Measurements from ENCODE around the gene RANBP1. TPM values are rescaled to one million over a fixed set of nuclear protein-coding genes. Genes with fewer than 3 reads are reported as not detected.

RANBP1 gene
- total and polyA plus RNA-seq, 2 of the 8 experiments (the other 6 are each of a cell fraction or from before 2014, with no cell fraction given): 343 to 484 TPM

- H3K23ac ChIP-seq (ENCODE audit: insufficient read length): no peak overlapping the region
- H2BK20ac ChIP-seq (ENCODE audit: low read length): no peak overlapping the region
- no peak overlapping the region for H3K9ac ChIP-seq (replicated peaks in 1 of 4; ENCODE audit: extremely low read depth in 1 of 4, low read depth in 3 of 4, low read length in 3 of 4)
- H2AK5ac ChIP-seq (ENCODE audit: low read depth, low read length): no peak overlapping the region
- H3K4me3 ChIP-seq (ENCODE audit: extremely low read depth in 1 of 4, insufficient read depth in 2 of 4, low read depth in 3 of 4, low read length in 4 of 4): no peak overlapping the region
- H3K27me3 ChIP-seq (replicated peaks in 1 of 4; ENCODE audit: control insufficient read depth in 3 of 4, extremely low read depth in 1 of 4, insufficient read depth in 3 of 4, low read length in 3 of 4): no peaks in the 10 kb centered on the region
- H2BK5ac ChIP-seq (ENCODE audit: low read depth, low read length): no peak overlapping the region
- no peak overlapping the region for H4K91ac ChIP-seq (replicated peaks; ENCODE audit: insufficient read length, low read length)
- no peaks in the 10 kb centered on the region for H3K23me2 ChIP-seq (ENCODE audit: low read depth, low read length)
- no peak overlapping the region for H4K8ac ChIP-seq (ENCODE audit: extremely low read depth, insufficient read depth, low read length)
- H2BK12ac ChIP-seq (ENCODE audit: low read depth, low read length): no peak overlapping the region
- FAIRE-seq (no peak), DNase-seq (ENCODE audit: low read depth in 1 of 2, low spot score in 2 of 2) (no peak)
- 94% methylated on average over 4 of the region's 4 CpGs; no CpG with 5 or more reads in 1 of the 2 experiments for WGBS, 2 experiments (ENCODE audit: extremely low coverage in 1 of 2, insufficient coverage in 1 of 2, insufficient read length in 1 of 2, insufficient replicate concordance in 2 of 2, low coverage in 1 of 2, low lambda C conversion rate in 2 of 2, missing lambda C conversion rate in 1 of 2)
- no peaks in the 10 kb centered on the region for H3K4me1 ChIP-seq (replicated peaks in 1 of 4; ENCODE audit: control insufficient read depth in 3 of 4, insufficient read depth in 4 of 4, low read length in 3 of 4)
- H4K20me1 ChIP-seq (replicated peaks in 1 of 2; ENCODE audit: control insufficient read depth in 1 of 2, insufficient read depth in 2 of 2, low read length in 2 of 2): no peaks in the 10 kb centered on the region
- no peak overlapping the region for H3K4me2 ChIP-seq (ENCODE audit: insufficient read depth in 1 of 2, low read depth in 2 of 2, low read length in 2 of 2)
- H2BK15ac ChIP-seq (ENCODE audit: low read length): no peak overlapping the region
- H3K56ac ChIP-seq (replicated peaks; ENCODE audit: insufficient read length, low read depth, low read length): no peak overlapping the region
- CTCF ChIA-PET (ENCODE audit: partially characterized antibody): interaction anchor here (0.8 to 7.7 kb wide), 6 partner anchors 24 to 135 kb away, joined by 3 to 93 read pairs (median 3); no protein-coding TSS in a partner anchor
- H3K9me3 ChIP-seq (ENCODE audit: insufficient read depth in 2 of 2, low read depth in 1 of 2, low read length in 1 of 2): no peaks in the 10 kb centered on the region
- no peak overlapping the region for H2BK120ac ChIP-seq (replicated peaks; ENCODE audit: low read depth, low read length)
- no peak for TF ChIP-seq SP4 (IDR thresholded peaks at IDR 0.05; ENCODE audit: low read length)
- no peak for TF ChIP-seq GABPA (IDR thresholded peaks at IDR 0.05; ENCODE audit: borderline replicate concordance, insufficient read depth, low read length)
- no peak for TF ChIP-seq BACH1 (IDR thresholded peaks at IDR 0.05; ENCODE audit: low read length)
- no peak for TF ChIP-seq ATF2 (IDR thresholded peaks at IDR 0.05; ENCODE audit: low read length)
- TF ChIP-seq ASH2L (IDR thresholded peaks at IDR 0.05; ENCODE audit: low read length): no peak
- TF ChIP-seq BRCA1 (IDR thresholded peaks at IDR 0.05; ENCODE audit: low read depth, low read length): no peak
- no peak for TF ChIP-seq JUND (IDR thresholded peaks at IDR 0.05; ENCODE audit: low read length)
- no peak for TF ChIP-seq EGR1 (IDR thresholded peaks at IDR 0.05; ENCODE audit: borderline replicate concordance, low read depth, low read length)
- no peak for TF ChIP-seq SIN3A (conservative IDR thresholded peaks at IDR 0.05 in 1 of 2, IDR thresholded peaks at IDR 0.05 in 1 of 2; ENCODE audit: low read depth in 1 of 2, low read length in 2 of 2)
- no peak for TF ChIP-seq MAX (IDR thresholded peaks at IDR 0.05)
- no peak for TF ChIP-seq HDAC6 (IDR thresholded peaks at IDR 0.05; ENCODE audit: low read depth, low read length)
- no peak for TF ChIP-seq RXRA (IDR thresholded peaks at IDR 0.05; ENCODE audit: insufficient read depth, low read depth, low read length)
- H3K14ac ChIP-seq (ENCODE audit: insufficient read length): no peak overlapping the region
- H3K27ac ChIP-seq (ENCODE audit: low read depth, low read length): no peak overlapping the region
- H2AFZ ChIP-seq (ENCODE audit: low read length): no peak overlapping the region
- H3K18ac ChIP-seq (ENCODE audit: extremely low read depth, low read length): no peak overlapping the region
- H3K79me1 ChIP-seq (ENCODE audit: low read depth, low read length): no peaks in the 10 kb centered on the region
- no peaks in the 10 kb centered on the region for H3K79me2 ChIP-seq (ENCODE audit: control insufficient read depth in 1 of 2, insufficient read depth in 2 of 2, low read length in 2 of 2)
- no peak overlapping the region for H4K5ac ChIP-seq (ENCODE audit: insufficient read length, low read depth, low read length)
- no peaks in the 10 kb centered on the region for H3K36me3 ChIP-seq (ENCODE audit: control insufficient read depth in 2 of 4, insufficient read depth in 4 of 4, low read length in 3 of 4)
- H3K4ac ChIP-seq (replicated peaks; ENCODE audit: insufficient read length, low read depth, low read length): no peak overlapping the region
- POLR2A ChIA-PET (ENCODE audit: partially characterized antibody): interaction anchor here (1.2 to 1.8 kb wide), 3 partner anchors 22 to 107 kb away, joined by 3 to 8 read pairs (median 5); partner anchors contain the start of gene TRMT2A
Measured at GRCh38 chr22:20151276-20151588, 35.3 kb downstream of the RANBP1 start.

Measured in H1 (cell line).